IMR-90 (cell line): ENCODE measurements around the gene ZNF583. TPM values are rescaled to one million over a fixed set of nuclear protein-coding genes. Genes with fewer than 3 reads are reported as not detected.

Experiments
- ATAC-seq: fragments of 200-7000 bp; cut with Tn5 transposase; 2 replicates; pipeline ENCODE4 v1.9.1; 2020; ENCODE audit warnings: low read depth, mild to moderate bottlenecking, moderate library complexity
- BruUV-seq: library from RNA; stranded (reverse); fragments of 400-500 nt; replicated peaks from 2 replicates; lab custom pipeline; 2021; lab: Mats Ljungman, UMichigan
- CTCF ChIA-PET: fragments of 300-600 bp; formaldehyde crosslinking; extraction: SDS; loops from one replicate; lab custom pipeline; 2021; ENCODE audit warnings: antibody characterized with exemption; lab: Yijun Ruan, JAX
- POLR2A ChIA-PET: fragments of 300-600 bp; sonication (Branson Sonifier 250); formaldehyde crosslinking; loops from one replicate; lab custom pipeline; 2022; ENCODE audit warnings: antibody characterized with exemption; ENCODE audit not compliant: unreplicated experiment; lab: Charles Lee
- DNase-seq: peaks from one replicate; pipeline ENCODE4 v3.0.0; 2013
- H2AFZ ChIP-seq: replicated peaks from 2 replicates; pipeline ENCODE3; 2013; ENCODE audit warnings: low read length, mild to moderate bottlenecking; ENCODE audit not compliant: poor library complexity
- H2AK5ac ChIP-seq: 2 replicates; pipeline ENCODE4 v1.6.1; 2013; ENCODE audit warnings: low read depth, low read length, inconsistent platforms
- H2AK9ac ChIP-seq: replicated peaks from 2 replicates; pipeline ENCODE3; 2013; ENCODE audit warnings: mild to moderate bottlenecking, low read depth, low read length, moderate library complexity; ENCODE audit not compliant: poor library complexity
- H2BK120ac ChIP-seq: 2 replicates; pipeline ENCODE4 v1.6.1; 2013; ENCODE audit warnings: low read depth, low read length, inconsistent platforms
- H2BK15ac ChIP-seq: 3 replicates; pipeline ENCODE4 v1.6.1; 2013; ENCODE audit warnings: low read depth, low read length, inconsistent platforms
- H2BK20ac ChIP-seq: 2 replicates; pipeline ENCODE4 v1.6.1; 2013; ENCODE audit warnings: low read depth, mild to moderate bottlenecking, inconsistent platforms, low read length, moderate library complexity
- H2BK5ac ChIP-seq: 2 replicates; pipeline ENCODE4 v1.6.1; 2013; ENCODE audit warnings: mild to moderate bottlenecking, low read depth, low read length, inconsistent platforms; ENCODE audit not compliant: poor library complexity, severe bottlenecking
- H3K14ac ChIP-seq: replicated peaks from 2 replicates; pipeline ENCODE4 v1.6.1; 2013; ENCODE audit warnings: low read depth, low read length, inconsistent platforms
- H3K18ac ChIP-seq: 2 replicates; pipeline ENCODE4 v1.6.1; 2013; ENCODE audit warnings: low read depth, low read length, control low read depth
- H3K23ac ChIP-seq: 2 replicates; pipeline ENCODE4 v1.6.1; 2013; ENCODE audit warnings: low read depth, low read length, inconsistent platforms
- H3K27ac ChIP-seq: 2 replicates; pipeline ENCODE4 v1.5.1; 2013; ENCODE audit warnings: mild to moderate bottlenecking, control low read depth, low read length; ENCODE audit not compliant: insufficient read depth
- H3K27me3 ChIP-seq: 2 replicates; pipeline ENCODE4 v1.6.1; 2013; ENCODE audit warnings: low read length; ENCODE audit not compliant: control insufficient read depth, insufficient read depth
- H3K36me3 ChIP-seq: 2 replicates; pipeline ENCODE4 v1.6.1; 2013; ENCODE audit warnings: low read length, mixed read lengths; ENCODE audit not compliant: control insufficient read depth, insufficient read depth
- H3K4ac ChIP-seq: 2 replicates; pipeline ENCODE4 v1.6.1; 2013; ENCODE audit warnings: low read depth, low read length, inconsistent platforms
- H3K4me1 ChIP-seq: 2 replicates; pipeline ENCODE4 v1.6.1; 2013; ENCODE audit warnings: low read length, mixed read lengths; ENCODE audit not compliant: control insufficient read depth, insufficient read depth
- H3K4me2 ChIP-seq: 2 replicates; pipeline ENCODE4 v1.6.1; 2013; ENCODE audit warnings: low read depth, mild to moderate bottlenecking, control low read depth, low read length, moderate library complexity
- H3K4me3 ChIP-seq: 2 replicates; pipeline ENCODE4 v1.5.1; 2013; ENCODE audit warnings: low read depth, mild to moderate bottlenecking, control low read depth, low read length, moderate library complexity; ENCODE audit not compliant: insufficient read depth
- H3K56ac ChIP-seq: 2 replicates; pipeline ENCODE4 v1.6.1; 2013; ENCODE audit warnings: low read length, inconsistent platforms; ENCODE audit not compliant: insufficient read depth; ENCODE audit errors: extremely low read depth
- H3K79me1 ChIP-seq, 2 experiments: 2 replicates each; pipeline ENCODE4 v1.6.1; 2013; ENCODE audit warnings: low read length in 2 of 2, inconsistent platforms in 1 of 2, low read depth in 1 of 2
- H3K9ac ChIP-seq: 2 replicates; pipeline ENCODE4 v1.6.1; 2013; ENCODE audit warnings: low read depth, low read length, control low read depth
- H3K9me1 ChIP-seq: 2 replicates; pipeline ENCODE4 v1.6.1; 2013; ENCODE audit warnings: low read length, inconsistent platforms; ENCODE audit not compliant: insufficient read depth
- H3K9me3 ChIP-seq: 2 replicates; pipeline ENCODE4 v1.6.1; 2013; ENCODE audit warnings: low read length; ENCODE audit not compliant: control insufficient read depth, insufficient read depth
- H4K20me1 ChIP-seq: 2 replicates; pipeline ENCODE4 v1.6.1; 2013; ENCODE audit warnings: low read length, inconsistent platforms; ENCODE audit not compliant: insufficient read depth
- H4K5ac ChIP-seq: 2 replicates; pipeline ENCODE4 v1.6.1; 2013; ENCODE audit warnings: mild to moderate bottlenecking, low read depth, low read length, control low read depth
- H4K8ac ChIP-seq, 2 experiments: 2 replicates each; pipeline ENCODE4 v1.6.1; 2013; ENCODE audit warnings: low read depth in 2 of 2, low read length in 2 of 2, control low read depth in 1 of 2, inconsistent platforms in 1 of 2
- H4K91ac ChIP-seq: 2 replicates; pipeline ENCODE4 v1.6.1; 2013; ENCODE audit warnings: low read depth, low read length, inconsistent platforms; ENCODE audit not compliant: insufficient read depth
- BHLHE40 ChIP-seq: fragments of 150-350 bp; IDR thresholded peaks from 2 replicates; pipeline ENCODE4 v1.6.1; 2016; ENCODE audit warnings: mild to moderate bottlenecking, low read depth, low read length
- CEBPB ChIP-seq: IDR thresholded peaks from 2 replicates; pipeline ENCODE4 v1.6.1; 2012; ENCODE audit warnings: low read depth, low read length, improper control_type of control experiment
- CHD1 ChIP-seq: IDR thresholded peaks from 2 replicates; pipeline ENCODE4 v1.6.1; 2012; ENCODE audit warnings: low read depth, low read length, improper control_type of control experiment
- CTCF ChIP-seq: conservative IDR thresholded peaks from 2 replicates; pipeline ENCODE4 v1.5.1; 2012; ENCODE audit warnings: mild to moderate bottlenecking, low read depth, low read length, improper control_type of control experiment
- ELK1 ChIP-seq: fragments of 150-350 bp; IDR thresholded peaks from 2 replicates; pipeline ENCODE4 v1.6.1; 2016; ENCODE audit warnings: low read depth, mild to moderate bottlenecking, low read length, moderate library complexity, borderline replicate concordance
- FOS ChIP-seq: fragments of 150-350 bp; IDR thresholded peaks from 2 replicates; pipeline ENCODE4 v1.6.1; 2016; ENCODE audit warnings: low read depth, low read length
- MAFK ChIP-seq: IDR thresholded peaks from 2 replicates; pipeline ENCODE4 v1.6.1; 2012; ENCODE audit warnings: low read depth, low read length, improper control_type of control experiment
- MAZ ChIP-seq: IDR thresholded peaks from 2 replicates; pipeline ENCODE4 v1.6.1; 2012; ENCODE audit warnings: low read depth, mild to moderate bottlenecking, low read length, improper control_type of control experiment, moderate library complexity, borderline replicate concordance
- MXI1 ChIP-seq: IDR thresholded peaks from 2 replicates; pipeline ENCODE4 v1.6.1; 2012; ENCODE audit warnings: low read depth, mild to moderate bottlenecking, low read length, moderate library complexity, borderline replicate concordance
- NFE2L2 ChIP-seq: fragments of 150-350 bp; IDR thresholded peaks from 2 replicates; pipeline ENCODE4 v1.6.1; 2016; ENCODE audit warnings: low read depth, mild to moderate bottlenecking, low read length
- POLR2A ChIP-seq: IDR thresholded peaks from 2 replicates; pipeline ENCODE4 v1.6.1; 2012; ENCODE audit warnings: mild to moderate bottlenecking, low read depth, low read length
- RAD21 ChIP-seq: IDR thresholded peaks from 2 replicates; pipeline ENCODE4 v1.6.1; 2012; ENCODE audit warnings: low read length, improper control_type of control experiment
- RCOR1 ChIP-seq: IDR thresholded peaks from 2 replicates; pipeline ENCODE4 v1.6.1; 2012; ENCODE audit warnings: mild to moderate bottlenecking, low read length, improper control_type of control experiment; ENCODE audit not compliant: insufficient replicate concordance
- RFX5 ChIP-seq: IDR thresholded peaks from 2 replicates; pipeline ENCODE4 v1.8.0; 2012; ENCODE audit warnings: low read depth, mild to moderate bottlenecking, low read length, moderate library complexity
- SMC3 ChIP-seq: fragments of 150-350 bp; IDR thresholded peaks from 2 replicates; pipeline ENCODE4 v1.6.1; 2016; ENCODE audit warnings: low read depth, mild to moderate bottlenecking, antibody characterized with exemption, low read length, moderate library complexity
- USF2 ChIP-seq: fragments of 150-350 bp; IDR thresholded peaks from 2 replicates; pipeline ENCODE4 v1.6.1; 2017; ENCODE audit warnings: mild to moderate bottlenecking, antibody characterized with exemption, low read length, low read depth
- WGBS, 2 experiments: methylation state at CpG; one replicate each; pipeline versions ENCODE4 v1.1.5 to v1.1.7; 2013; ENCODE audit warnings: missing lambda C conversion rate in 2 of 2; ENCODE audit not compliant: insufficient read length in 1 of 2; ENCODE audit errors: extremely low coverage in 2 of 2; 5-methylcytosine and 5-hydroxymethylcytosine counted together
- dilution Hi-C: fragments of 300-500 bp; cut with HindIII; formaldehyde crosslinking; loops from one replicate; pipeline ENCODE4 v1.14.3; 2018; ENCODE audit warnings: low sequenced_read_pairs; ENCODE audit not compliant: unreplicated experiment
- in situ Hi-C: fragments of 300-500 bp; cut with MboI; formaldehyde crosslinking; loops from 3 replicates; pipeline ENCODE4 v1.14.3; 2019; ENCODE audit warnings: low sequenced_read_pairs, inconsistent platforms, mixed read lengths
- intact Hi-C: fragments of 100-400 bp; cut with micrococcal nuclease; formaldehyde crosslinking; loops from 2 replicates; pipeline ENCODE4 v1.10.0; 2022
- polyA plus RNA-seq, 3 experiments: library from polyadenylated mRNA; depleted of rRNA; stranded (reverse); fragments of >200 nt; gene quantifications; 2 replicates each; pipeline ENCODE4 v1.2.3, GENCODE V29; 2012; ENCODE audit warnings: low replicate concordance in 1 of 3
- total RNA-seq: library from RNA; depleted of rRNA; stranded (reverse); fragments of >200 nt; gene quantifications from 2 replicates; pipeline ENCODE4 v1.2.3, GENCODE V29; 2012

ZNF583 gene
- total and polyA plus RNA-seq, 2 of the 4 experiments (the other 2 are of a cell fraction): 2.8 to 5.4 TPM

- DNase-seq (no peak), ATAC-seq (no peak)
- in situ Hi-C loops: no loop called here
- Histone ChIP-seq H4K20me1 (no peaks in the 10 kb centered on the region), H2BK20ac (no peak overlapping the region), H3K23ac (no peak overlapping the region), H3K18ac (no peak overlapping the region), H3K27me3 (no peaks in the 10 kb centered on the region), H2BK120ac (no peak overlapping the region), H3K36me3 (peaks cover 7% of the 10 kb centered on the region; the same call in 1 of the 2 replicates), H2AK9ac (no peak overlapping the region), H2AFZ (no peak overlapping the region), H3K4me1 (no peaks in the 10 kb centered on the region), H2BK15ac (no peak overlapping the region), H2AK5ac (no peak overlapping the region), H2BK5ac (no peak overlapping the region), H3K9me3 (peaks cover 10% of the 10 kb centered on the region), H3K27ac (no peak overlapping the region), H3K4me2 (no peak overlapping the region), H3K4me3 (no peak overlapping the region), H3K4ac (no peak overlapping the region), H3K9ac (no peak overlapping the region), H4K91ac (no peak overlapping the region), H3K56ac (no peak overlapping the region), H3K14ac (no peak overlapping the region), H4K5ac (no peak overlapping the region), H3K9me1 (0 out of 2 replicates have a peak, but pooled peaks cover under 1% of the 10 kb centered on the region), H3K79me1 (0 out of 4 replicates have a peak, but pooled peaks cover 0 to 4% of the 10 kb centered on the region in 2 experiments), H4K8ac (no peak overlapping the region)
- WGBS, 2 experiments: 57% methylated on average over 3 of the region's 5 CpGs; no CpG with 5 or more reads in 1 of the 2 experiments
- dilution Hi-C loops: no loop called here
- BruUV-seq: no TSS peak
- POLR2A ChIA-PET: no interaction called here
- intact Hi-C loops: no loop called here
- CTCF ChIA-PET: no interaction called here
- no peak for TF ChIP-seq CHD1
- no peak for TF ChIP-seq ELK1
- TF ChIP-seq NFE2L2: no peak
- TF ChIP-seq MAFK: no peak
- TF ChIP-seq CEBPB: no peak
- TF ChIP-seq MAZ: no peak
- TF ChIP-seq RAD21: no peak
- TF ChIP-seq USF2: no peak
- TF ChIP-seq POLR2A: no peak
- TF ChIP-seq RCOR1: no peak
- no peak for TF ChIP-seq CTCF
- TF ChIP-seq MXI1: no peak
- no peak for TF ChIP-seq SMC3
- no peak for TF ChIP-seq BHLHE40
- TF ChIP-seq FOS: no peak
- no peak for TF ChIP-seq RFX5
These were observed 5.3 kb upstream of the ZNF583 start for GRCh38 chr19:56398809-56399208.
